ENCODE results near the gene DISC1.

GRCh38 chr1:231969076-231969475, 342.5 kb downstream of the DISC1 start:
- TF ChIP-seq CTCF (conservative IDR thresholded peaks at IDR 0.05 in 1 of 2, IDR thresholded peaks at IDR 0.05 in 1 of 2; ENCODE audit: low read depth in 1 of 2, low read length in 2 of 2) (no peak), EZH2 (IDR thresholded peaks at IDR 0.05; ENCODE audit: low read length, missing control alignments) (no peak)

Measured in fibroblast of lung (primary cell).